IMR-90 (cell line): ENCODE results near the gene EPS8. TPM values are rescaled to one million over a fixed set of nuclear protein-coding genes. Genes with fewer than 3 reads are reported as not detected.

ENCODE experiments used
- ATAC-seq: fragments of 200-7000 bp; cut with Tn5 transposase; 2 replicates; pipeline ENCODE4 v1.9.1; 2020; ENCODE audit warnings: low read depth, mild to moderate bottlenecking, moderate library complexity
- BruUV-seq: library from RNA; stranded (reverse); fragments of 400-500 nt; replicated peaks from 2 replicates; lab custom pipeline; 2021; lab: Mats Ljungman, UMichigan
- CTCF ChIA-PET: fragments of 300-600 bp; formaldehyde crosslinking; extraction: SDS; loops from one replicate; lab custom pipeline; 2021; ENCODE audit warnings: antibody characterized with exemption; lab: Yijun Ruan, JAX
- POLR2A ChIA-PET: fragments of 300-600 bp; sonication (Branson Sonifier 250); formaldehyde crosslinking; loops from one replicate; lab custom pipeline; 2022; ENCODE audit warnings: antibody characterized with exemption; ENCODE audit not compliant: unreplicated experiment; lab: Charles Lee
- DNase-seq: peaks from one replicate; pipeline ENCODE4 v3.0.0; 2013
- H2AFZ ChIP-seq: replicated peaks from 2 replicates; pipeline ENCODE3; 2013; ENCODE audit warnings: low read length, mild to moderate bottlenecking; ENCODE audit not compliant: poor library complexity
- H2AK5ac ChIP-seq: 2 replicates; pipeline ENCODE4 v1.6.1; 2013; ENCODE audit warnings: low read depth, low read length, inconsistent platforms
- H2AK9ac ChIP-seq: replicated peaks from 2 replicates; pipeline ENCODE3; 2013; ENCODE audit warnings: mild to moderate bottlenecking, low read depth, low read length, moderate library complexity; ENCODE audit not compliant: poor library complexity
- H2BK120ac ChIP-seq: 2 replicates; pipeline ENCODE4 v1.6.1; 2013; ENCODE audit warnings: low read depth, low read length, inconsistent platforms
- H2BK15ac ChIP-seq: 3 replicates; pipeline ENCODE4 v1.6.1; 2013; ENCODE audit warnings: low read depth, low read length, inconsistent platforms
- H2BK20ac ChIP-seq: 2 replicates; pipeline ENCODE4 v1.6.1; 2013; ENCODE audit warnings: low read depth, mild to moderate bottlenecking, inconsistent platforms, low read length, moderate library complexity
- H2BK5ac ChIP-seq: 2 replicates; pipeline ENCODE4 v1.6.1; 2013; ENCODE audit warnings: mild to moderate bottlenecking, low read depth, low read length, inconsistent platforms; ENCODE audit not compliant: poor library complexity, severe bottlenecking
- H3K14ac ChIP-seq: replicated peaks from 2 replicates; pipeline ENCODE4 v1.6.1; 2013; ENCODE audit warnings: low read depth, low read length, inconsistent platforms
- H3K18ac ChIP-seq: 2 replicates; pipeline ENCODE4 v1.6.1; 2013; ENCODE audit warnings: low read depth, low read length, control low read depth
- H3K23ac ChIP-seq: 2 replicates; pipeline ENCODE4 v1.6.1; 2013; ENCODE audit warnings: low read depth, low read length, inconsistent platforms
- H3K27ac ChIP-seq: 2 replicates; pipeline ENCODE4 v1.5.1; 2013; ENCODE audit warnings: mild to moderate bottlenecking, control low read depth, low read length; ENCODE audit not compliant: insufficient read depth
- H3K27me3 ChIP-seq: 2 replicates; pipeline ENCODE4 v1.6.1; 2013; ENCODE audit warnings: low read length; ENCODE audit not compliant: control insufficient read depth, insufficient read depth
- H3K36me3 ChIP-seq: 2 replicates; pipeline ENCODE4 v1.6.1; 2013; ENCODE audit warnings: low read length, mixed read lengths; ENCODE audit not compliant: control insufficient read depth, insufficient read depth
- H3K4ac ChIP-seq: 2 replicates; pipeline ENCODE4 v1.6.1; 2013; ENCODE audit warnings: low read depth, low read length, inconsistent platforms
- H3K4me1 ChIP-seq: 2 replicates; pipeline ENCODE4 v1.6.1; 2013; ENCODE audit warnings: low read length, mixed read lengths; ENCODE audit not compliant: control insufficient read depth, insufficient read depth
- H3K4me2 ChIP-seq: 2 replicates; pipeline ENCODE4 v1.6.1; 2013; ENCODE audit warnings: low read depth, mild to moderate bottlenecking, control low read depth, low read length, moderate library complexity
- H3K4me3 ChIP-seq: 2 replicates; pipeline ENCODE4 v1.5.1; 2013; ENCODE audit warnings: low read depth, mild to moderate bottlenecking, control low read depth, low read length, moderate library complexity; ENCODE audit not compliant: insufficient read depth
- H3K56ac ChIP-seq: 2 replicates; pipeline ENCODE4 v1.6.1; 2013; ENCODE audit warnings: low read length, inconsistent platforms; ENCODE audit not compliant: insufficient read depth; ENCODE audit errors: extremely low read depth
- H3K79me1 ChIP-seq, 2 experiments: 2 replicates each; pipeline ENCODE4 v1.6.1; 2013; ENCODE audit warnings: low read length in 2 of 2, inconsistent platforms in 1 of 2, low read depth in 1 of 2
- H3K9ac ChIP-seq: 2 replicates; pipeline ENCODE4 v1.6.1; 2013; ENCODE audit warnings: low read depth, low read length, control low read depth
- H3K9me1 ChIP-seq: 2 replicates; pipeline ENCODE4 v1.6.1; 2013; ENCODE audit warnings: low read length, inconsistent platforms; ENCODE audit not compliant: insufficient read depth
- H3K9me3 ChIP-seq: 2 replicates; pipeline ENCODE4 v1.6.1; 2013; ENCODE audit warnings: low read length; ENCODE audit not compliant: control insufficient read depth, insufficient read depth
- H4K20me1 ChIP-seq: 2 replicates; pipeline ENCODE4 v1.6.1; 2013; ENCODE audit warnings: low read length, inconsistent platforms; ENCODE audit not compliant: insufficient read depth
- H4K5ac ChIP-seq: 2 replicates; pipeline ENCODE4 v1.6.1; 2013; ENCODE audit warnings: mild to moderate bottlenecking, low read depth, low read length, control low read depth
- H4K8ac ChIP-seq, 2 experiments: 2 replicates each; pipeline ENCODE4 v1.6.1; 2013; ENCODE audit warnings: low read depth in 2 of 2, low read length in 2 of 2, control low read depth in 1 of 2, inconsistent platforms in 1 of 2
- H4K91ac ChIP-seq: 2 replicates; pipeline ENCODE4 v1.6.1; 2013; ENCODE audit warnings: low read depth, low read length, inconsistent platforms; ENCODE audit not compliant: insufficient read depth
- CEBPB ChIP-seq: IDR thresholded peaks from 2 replicates; pipeline ENCODE4 v1.6.1; 2012; ENCODE audit warnings: low read depth, low read length, improper control_type of control experiment
- CHD1 ChIP-seq: IDR thresholded peaks from 2 replicates; pipeline ENCODE4 v1.6.1; 2012; ENCODE audit warnings: low read depth, low read length, improper control_type of control experiment
- MAFK ChIP-seq: IDR thresholded peaks from 2 replicates; pipeline ENCODE4 v1.6.1; 2012; ENCODE audit warnings: low read depth, low read length, improper control_type of control experiment
- MAZ ChIP-seq: IDR thresholded peaks from 2 replicates; pipeline ENCODE4 v1.6.1; 2012; ENCODE audit warnings: low read depth, mild to moderate bottlenecking, low read length, improper control_type of control experiment, moderate library complexity, borderline replicate concordance
- MXI1 ChIP-seq: IDR thresholded peaks from 2 replicates; pipeline ENCODE4 v1.6.1; 2012; ENCODE audit warnings: low read depth, mild to moderate bottlenecking, low read length, moderate library complexity, borderline replicate concordance
- NFE2L2 ChIP-seq: fragments of 150-350 bp; IDR thresholded peaks from 2 replicates; pipeline ENCODE4 v1.6.1; 2016; ENCODE audit warnings: low read depth, mild to moderate bottlenecking, low read length
- POLR2A ChIP-seq: IDR thresholded peaks from 2 replicates; pipeline ENCODE4 v1.6.1; 2012; ENCODE audit warnings: mild to moderate bottlenecking, low read depth, low read length
- SMC3 ChIP-seq: fragments of 150-350 bp; IDR thresholded peaks from 2 replicates; pipeline ENCODE4 v1.6.1; 2016; ENCODE audit warnings: low read depth, mild to moderate bottlenecking, antibody characterized with exemption, low read length, moderate library complexity
- WGBS, 2 experiments: methylation state at CpG; one replicate each; pipeline versions ENCODE4 v1.1.5 to v1.1.7; 2013; ENCODE audit warnings: missing lambda C conversion rate in 2 of 2; ENCODE audit not compliant: insufficient read length in 1 of 2; ENCODE audit errors: extremely low coverage in 2 of 2; 5-methylcytosine and 5-hydroxymethylcytosine counted together
- dilution Hi-C: fragments of 300-500 bp; cut with HindIII; formaldehyde crosslinking; loops from one replicate; pipeline ENCODE4 v1.14.3; 2018; ENCODE audit warnings: low sequenced_read_pairs; ENCODE audit not compliant: unreplicated experiment
- in situ Hi-C: fragments of 300-500 bp; cut with MboI; formaldehyde crosslinking; loops from 3 replicates; pipeline ENCODE4 v1.14.3; 2019; ENCODE audit warnings: low sequenced_read_pairs, inconsistent platforms, mixed read lengths
- intact Hi-C: fragments of 100-400 bp; cut with micrococcal nuclease; formaldehyde crosslinking; loops from 2 replicates; pipeline ENCODE4 v1.10.0; 2022
- polyA plus RNA-seq, 3 experiments: library from polyadenylated mRNA; depleted of rRNA; stranded (reverse); fragments of >200 nt; gene quantifications; 2 replicates each; pipeline ENCODE4 v1.2.3, GENCODE V29; 2012; ENCODE audit warnings: low replicate concordance in 1 of 3
- total RNA-seq: library from RNA; depleted of rRNA; stranded (reverse); fragments of >200 nt; gene quantifications from 2 replicates; pipeline ENCODE4 v1.2.3, GENCODE V29; 2012
- TF ChIP-seq, protein P1 (sequence below): fragments of 150-350 bp; IDR thresholded peaks from 2 replicates; pipeline ENCODE4 v1.6.1; 2016; ENCODE audit warnings: low read depth, mild to moderate bottlenecking, low read length, moderate library complexity, borderline replicate concordance
- TF ChIP-seq, protein P2 (sequence below): conservative IDR thresholded peaks from 2 replicates; pipeline ENCODE4 v1.5.1; 2012; ENCODE audit warnings: mild to moderate bottlenecking, low read depth, low read length, improper control_type of control experiment
- TF ChIP-seq, protein P3 (sequence below): fragments of 150-350 bp; IDR thresholded peaks from 2 replicates; pipeline ENCODE4 v1.6.1; 2017; ENCODE audit warnings: mild to moderate bottlenecking, antibody characterized with exemption, low read length, low read depth

Gene EPS8
- total and polyA plus RNA-seq, 2 of the 4 experiments (the other 2 are of a cell fraction): 45.1 to 104 TPM

DNA sequence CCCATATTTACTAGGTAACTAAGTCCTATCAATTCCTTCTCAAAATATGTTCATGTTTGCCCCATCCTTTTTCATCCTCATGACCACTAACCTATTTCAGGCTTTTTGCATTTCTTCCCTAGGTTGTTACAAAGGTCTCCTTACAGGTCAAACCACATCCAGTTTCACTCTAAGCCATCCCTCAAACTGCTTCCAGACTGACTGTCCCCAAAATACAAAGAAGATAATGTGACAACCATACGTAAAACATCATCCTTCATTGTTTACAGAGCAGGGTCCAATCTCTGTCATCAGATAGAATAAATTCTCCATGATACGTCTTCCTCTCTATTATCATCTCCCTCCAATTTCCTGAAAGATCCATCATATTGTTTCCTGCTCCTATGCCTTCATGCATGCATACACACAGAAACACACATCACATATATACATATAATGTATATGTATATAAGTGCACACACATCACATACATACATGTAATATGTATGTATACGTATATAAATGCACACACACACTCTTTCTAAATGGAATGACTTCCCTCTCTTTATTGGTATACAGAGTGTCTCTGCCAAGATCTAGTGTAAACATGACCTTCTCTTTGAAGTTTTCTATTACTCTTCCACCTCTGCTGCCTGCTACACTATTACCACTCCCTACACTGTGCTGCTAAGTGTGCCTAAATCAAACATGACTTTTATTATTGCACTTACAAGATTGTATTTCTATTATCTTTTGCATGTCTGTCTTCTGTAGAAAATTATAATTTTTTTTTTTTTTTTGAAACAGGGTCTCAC is 30.7 kb upstream of the EPS8 start:
- Histone ChIP-seq H3K18ac (no peak overlapping the region), H3K4me2 (no peak overlapping the region), H2BK120ac (no peak overlapping the region), H2AK5ac (no peak overlapping the region), H3K23ac (no peak overlapping the region), H2AFZ (no peak overlapping the region), H2AK9ac (no peak overlapping the region), H4K20me1 (no peaks in the 10 kb centered on the region), H3K79me1 (no peaks in the 10 kb centered on the region), H2BK15ac (no peak overlapping the region), H3K4me3 (no peak overlapping the region), H3K14ac (no peak overlapping the region), H4K91ac (no peak overlapping the region), H3K9ac (no peak overlapping the region), H4K5ac (no peak overlapping the region), H3K56ac (no peak overlapping the region), H4K8ac (no peak overlapping the region), H3K4ac (no peak overlapping the region), H3K27ac (no peak overlapping the region), H3K27me3 (no peaks in the 10 kb centered on the region), H3K9me3 (peaks cover 5% of the 10 kb centered on the region; the same call in 1 of the 2 replicates), H2BK5ac (no peak overlapping the region), H2BK20ac (no peak overlapping the region), H3K36me3 (no peaks in the 10 kb centered on the region), H3K4me1 (no peaks in the 10 kb centered on the region), H3K9me1 (no peaks in the 10 kb centered on the region)
- TF ChIP-seq NFE2L2 (no peak), CHD1 (no peak), MAZ (no peak), MAFK (no peak), POLR2A (no peak), SMC3 (no peak), CEBPB (no peak), MXI1 (no peak)
- TF ChIP-seq, protein P1, sequence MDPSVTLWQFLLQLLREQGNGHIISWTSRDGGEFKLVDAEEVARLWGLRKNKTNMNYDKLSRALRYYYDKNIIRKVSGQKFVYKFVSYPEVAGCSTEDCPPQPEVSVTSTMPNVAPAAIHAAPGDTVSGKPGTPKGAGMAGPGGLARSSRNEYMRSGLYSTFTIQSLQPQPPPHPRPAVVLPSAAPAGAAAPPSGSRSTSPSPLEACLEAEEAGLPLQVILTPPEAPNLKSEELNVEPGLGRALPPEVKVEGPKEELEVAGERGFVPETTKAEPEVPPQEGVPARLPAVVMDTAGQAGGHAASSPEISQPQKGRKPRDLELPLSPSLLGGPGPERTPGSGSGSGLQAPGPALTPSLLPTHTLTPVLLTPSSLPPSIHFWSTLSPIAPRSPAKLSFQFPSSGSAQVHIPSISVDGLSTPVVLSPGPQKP: no peak
- TF ChIP-seq, protein P2, sequence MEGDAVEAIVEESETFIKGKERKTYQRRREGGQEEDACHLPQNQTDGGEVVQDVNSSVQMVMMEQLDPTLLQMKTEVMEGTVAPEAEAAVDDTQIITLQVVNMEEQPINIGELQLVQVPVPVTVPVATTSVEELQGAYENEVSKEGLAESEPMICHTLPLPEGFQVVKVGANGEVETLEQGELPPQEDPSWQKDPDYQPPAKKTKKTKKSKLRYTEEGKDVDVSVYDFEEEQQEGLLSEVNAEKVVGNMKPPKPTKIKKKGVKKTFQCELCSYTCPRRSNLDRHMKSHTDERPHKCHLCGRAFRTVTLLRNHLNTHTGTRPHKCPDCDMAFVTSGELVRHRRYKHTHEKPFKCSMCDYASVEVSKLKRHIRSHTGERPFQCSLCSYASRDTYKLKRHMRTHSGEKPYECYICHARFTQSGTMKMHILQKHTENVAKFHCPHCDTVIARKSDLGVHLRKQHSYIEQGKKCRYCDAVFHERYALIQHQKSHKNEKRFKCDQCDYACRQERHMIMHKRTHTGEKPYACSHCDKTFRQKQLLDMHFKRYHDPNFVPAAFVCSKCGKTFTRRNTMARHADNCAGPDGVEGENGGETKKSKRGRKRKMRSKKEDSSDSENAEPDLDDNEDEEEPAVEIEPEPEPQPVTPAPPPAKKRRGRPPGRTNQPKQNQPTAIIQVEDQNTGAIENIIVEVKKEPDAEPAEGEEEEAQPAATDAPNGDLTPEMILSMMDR: no peak
- TF ChIP-seq, protein P3, sequence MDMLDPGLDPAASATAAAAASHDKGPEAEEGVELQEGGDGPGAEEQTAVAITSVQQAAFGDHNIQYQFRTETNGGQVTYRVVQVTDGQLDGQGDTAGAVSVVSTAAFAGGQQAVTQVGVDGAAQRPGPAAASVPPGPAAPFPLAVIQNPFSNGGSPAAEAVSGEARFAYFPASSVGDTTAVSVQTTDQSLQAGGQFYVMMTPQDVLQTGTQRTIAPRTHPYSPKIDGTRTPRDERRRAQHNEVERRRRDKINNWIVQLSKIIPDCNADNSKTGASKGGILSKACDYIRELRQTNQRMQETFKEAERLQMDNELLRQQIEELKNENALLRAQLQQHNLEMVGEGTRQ: no peak
- dilution Hi-C loops (no loop called here), in situ Hi-C loops (no loop called here), intact Hi-C loops (no loop called here)
- 60% methylated on average over 1 of the region's 3 CpGs; no CpG with 5 or more reads in 1 of the 2 experiments for WGBS, 2 experiments
- POLR2A ChIA-PET: no interaction called here
- DNase-seq (no peak), ATAC-seq (no peak)
- no TSS peak for BruUV-seq
- CTCF ChIA-PET: no interaction called here
